HG03175 (cell line): ENCODE results near the gene DCST1.
"Not testable (repeated sequence)": the region's sequence is repeated elsewhere in the genome, so short reads cannot be mapped to it uniquely, and the experiment has no call there.

Source experiments
- ATAC-seq: cut with Tn5 transposase; IDR thresholded peaks from one replicate; pipeline ENCODE4 v1.9.1; 2021; ENCODE audit warnings: mild to moderate bottlenecking, moderate library complexity; ENCODE audit not compliant: unreplicated experiment

The DCST1 gene, protein sequence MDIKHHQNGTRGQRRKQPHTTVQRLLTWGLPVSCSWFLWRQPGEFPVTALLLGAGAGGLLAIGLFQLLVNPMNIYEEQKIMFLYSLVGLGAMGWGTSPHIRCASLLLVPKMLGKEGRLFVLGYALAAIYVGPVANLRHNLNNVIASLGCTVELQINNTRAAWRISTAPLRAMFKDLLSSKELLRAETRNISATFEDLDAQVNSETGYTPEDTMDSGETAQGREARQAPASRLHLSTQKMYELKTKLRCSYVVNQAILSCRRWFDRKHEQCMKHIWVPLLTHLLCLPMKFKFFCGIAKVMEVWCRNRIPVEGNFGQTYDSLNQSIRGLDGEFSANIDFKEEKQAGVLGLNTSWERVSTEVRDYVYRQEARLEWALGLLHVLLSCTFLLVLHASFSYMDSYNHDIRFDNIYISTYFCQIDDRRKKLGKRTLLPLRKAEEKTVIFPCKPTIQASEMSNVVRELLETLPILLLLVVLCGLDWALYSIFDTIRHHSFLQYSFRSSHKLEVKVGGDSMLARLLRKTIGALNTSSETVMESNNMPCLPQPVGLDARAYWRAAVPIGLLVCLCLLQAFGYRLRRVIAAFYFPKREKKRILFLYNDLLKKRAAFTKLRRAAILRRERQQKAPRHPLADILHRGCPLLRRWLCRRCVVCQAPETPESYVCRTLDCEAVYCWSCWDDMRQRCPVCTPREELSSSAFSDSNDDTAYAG

DNA sequence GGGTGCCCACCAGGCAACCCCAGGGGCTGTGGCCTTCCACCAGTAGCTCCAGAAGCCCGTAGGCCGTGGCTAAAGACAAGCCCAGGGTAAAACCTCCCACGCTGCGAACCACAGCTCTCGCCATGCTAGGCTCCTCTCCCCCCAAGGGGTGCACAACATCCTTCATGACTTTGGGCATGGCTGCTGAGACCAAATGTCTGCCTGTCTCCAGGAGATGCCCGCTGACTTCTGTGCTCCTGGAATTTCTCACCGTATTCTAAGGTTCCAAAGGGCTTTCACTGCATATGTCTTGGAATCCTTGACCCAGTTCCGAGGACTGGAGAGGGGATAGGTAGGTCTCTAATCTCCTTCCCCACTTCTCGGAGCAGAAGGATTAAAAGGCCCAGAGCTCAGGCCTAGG, at the start of gene DCST1, which contains the start of gene DCST2:
Gene DCST1, plus strand, starts transcription at position 301 of the 400 bp plus-strand sequence. CDS start 213 bp downstream, outside the sequence.
Gene DCST2, minus strand, starts transcription at position 258 of the 400 bp plus-strand sequence. Its CDS starts 80 bp downstream, at position 178.
- ATAC-seq = no peak

DNA sequence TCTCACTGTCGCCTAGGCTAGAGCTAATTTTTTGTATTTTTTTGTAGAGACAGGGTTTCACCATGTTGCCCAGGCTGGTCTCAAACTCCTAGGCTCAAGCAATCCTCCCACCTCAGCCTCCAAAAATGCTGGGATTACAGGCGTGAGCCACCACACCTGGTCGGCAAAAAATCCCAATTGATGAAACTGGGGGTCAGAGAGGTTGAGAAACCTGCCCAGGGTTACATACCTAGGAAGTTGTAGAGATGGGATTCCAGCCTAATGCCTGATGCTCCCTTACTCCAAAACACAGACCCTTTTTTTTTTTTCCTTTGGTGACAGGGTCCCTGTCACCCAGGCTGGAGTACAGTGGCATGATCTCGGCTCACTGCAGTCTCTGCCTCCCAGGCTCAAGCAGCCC, 46.9 kb upstream of the DCST1 start:
- ATAC-seq = not testable (repeated sequence)

DNA sequence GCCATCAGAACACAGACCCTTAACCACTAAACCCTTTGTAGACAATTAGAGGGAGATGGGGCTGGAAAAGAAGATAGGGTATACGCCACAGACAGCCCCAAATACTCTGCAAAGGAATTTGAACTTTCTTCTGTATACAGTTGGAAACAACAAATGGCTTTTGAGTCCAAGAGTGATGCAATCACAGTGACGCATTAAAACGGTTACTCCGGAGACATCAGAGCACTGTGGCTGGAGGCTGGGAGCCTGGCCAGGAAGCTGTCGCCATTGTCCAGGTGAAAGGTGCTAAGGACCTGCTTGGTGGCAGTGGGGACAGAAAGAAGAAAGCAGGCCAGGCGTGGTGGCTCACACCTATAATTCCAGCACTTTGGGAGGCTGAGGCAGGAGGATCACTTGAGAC, 46.3 kb upstream of the DCST1 start:
- ATAC-seq = no peak

DNA sequence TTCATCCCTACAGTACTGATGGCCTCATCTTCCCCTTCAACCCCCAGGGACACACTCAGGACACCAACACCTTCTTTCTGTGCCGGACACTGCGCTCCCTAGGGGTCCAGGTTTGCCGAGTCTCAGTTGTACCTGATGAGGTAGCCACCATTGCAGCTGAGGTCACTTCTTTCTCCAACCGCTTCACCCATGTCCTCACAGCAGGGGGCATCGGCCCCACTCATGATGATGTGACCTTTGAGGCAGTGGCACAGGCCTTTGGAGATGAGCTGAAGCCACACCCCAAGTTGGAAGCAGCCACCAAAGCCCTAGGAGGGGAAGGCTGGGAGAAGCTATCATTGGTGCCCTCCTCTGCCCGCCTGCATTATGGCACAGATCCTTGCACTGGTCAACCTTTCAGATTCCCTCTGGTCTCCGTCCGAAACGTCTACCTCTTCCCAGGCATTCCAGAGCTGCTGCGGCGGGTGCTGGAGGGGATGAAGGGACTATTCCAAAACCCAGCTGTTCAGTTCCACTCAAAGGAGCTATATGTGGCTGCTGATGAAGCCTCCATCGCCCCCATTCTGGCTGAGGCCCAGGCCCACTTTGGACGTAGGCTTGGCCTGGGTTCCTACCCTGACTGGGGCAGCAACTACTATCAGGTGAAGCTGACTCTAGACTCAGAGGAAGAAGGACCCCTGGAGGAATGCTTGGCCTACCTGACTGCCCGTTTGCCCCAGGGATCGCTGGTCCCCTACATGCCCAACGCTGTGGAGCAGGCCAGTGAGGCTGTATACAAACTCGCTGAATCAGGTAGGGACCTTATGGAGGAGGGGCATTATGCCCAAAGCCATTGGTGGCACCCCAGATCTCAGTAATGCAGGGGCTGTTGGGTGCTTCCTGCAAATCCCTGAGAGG, 45.3 kb upstream of the DCST1 start:
- ATAC-seq = no peak

DNA sequence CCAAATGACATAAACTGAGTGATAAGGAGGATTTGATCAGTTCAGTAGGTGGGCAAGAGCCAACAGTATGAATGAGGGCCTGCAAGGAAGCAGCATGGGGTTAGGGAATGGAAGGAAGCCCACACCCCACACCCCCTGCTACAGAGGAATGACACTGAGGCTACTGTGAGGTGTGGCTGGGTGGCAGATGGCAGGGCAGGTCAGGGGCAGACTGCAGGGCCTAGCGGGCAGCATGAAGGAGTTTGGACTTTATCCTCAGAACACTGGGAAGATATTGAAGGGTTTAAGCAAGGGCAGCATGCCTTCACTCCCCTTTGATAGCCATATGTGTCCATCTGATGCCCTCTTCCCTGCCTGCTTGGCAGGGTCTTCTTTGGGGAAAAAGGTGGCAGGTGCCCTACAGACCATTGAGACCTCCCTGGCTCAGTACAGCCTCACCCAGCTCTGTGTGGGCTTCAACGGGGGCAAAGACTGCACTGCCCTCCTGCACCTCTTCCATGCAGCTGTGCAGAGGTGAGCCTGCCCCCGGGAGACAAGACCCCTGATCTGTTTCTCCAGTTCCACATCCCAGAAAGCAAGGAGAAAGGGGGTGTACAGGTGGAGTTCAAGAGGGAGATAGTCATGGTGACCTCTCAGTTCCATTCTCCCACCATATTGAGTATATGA, 44.3 kb upstream of the DCST1 start:
- ATAC-seq = no peak

DNA sequence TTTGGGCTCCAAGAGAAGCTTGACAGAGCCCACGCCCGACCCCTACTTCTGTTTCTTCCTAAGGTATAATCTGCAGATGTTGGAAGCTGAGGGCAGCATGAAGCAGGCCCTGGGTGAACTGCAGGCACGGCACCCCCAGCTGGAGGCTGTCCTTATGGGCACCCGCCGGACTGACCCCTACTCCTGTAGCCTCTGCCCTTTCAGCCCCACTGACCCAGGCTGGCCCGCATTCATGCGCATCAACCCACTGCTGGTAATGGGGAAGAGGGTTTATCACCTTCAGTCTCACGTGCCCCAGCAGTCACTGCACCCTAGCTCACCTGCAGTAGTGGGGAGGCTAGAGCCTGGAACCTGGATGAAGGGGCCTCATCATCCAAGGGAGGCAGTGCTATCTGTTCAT, 43.3 kb upstream of the DCST1 start:
- no peak for ATAC-seq

DNA sequence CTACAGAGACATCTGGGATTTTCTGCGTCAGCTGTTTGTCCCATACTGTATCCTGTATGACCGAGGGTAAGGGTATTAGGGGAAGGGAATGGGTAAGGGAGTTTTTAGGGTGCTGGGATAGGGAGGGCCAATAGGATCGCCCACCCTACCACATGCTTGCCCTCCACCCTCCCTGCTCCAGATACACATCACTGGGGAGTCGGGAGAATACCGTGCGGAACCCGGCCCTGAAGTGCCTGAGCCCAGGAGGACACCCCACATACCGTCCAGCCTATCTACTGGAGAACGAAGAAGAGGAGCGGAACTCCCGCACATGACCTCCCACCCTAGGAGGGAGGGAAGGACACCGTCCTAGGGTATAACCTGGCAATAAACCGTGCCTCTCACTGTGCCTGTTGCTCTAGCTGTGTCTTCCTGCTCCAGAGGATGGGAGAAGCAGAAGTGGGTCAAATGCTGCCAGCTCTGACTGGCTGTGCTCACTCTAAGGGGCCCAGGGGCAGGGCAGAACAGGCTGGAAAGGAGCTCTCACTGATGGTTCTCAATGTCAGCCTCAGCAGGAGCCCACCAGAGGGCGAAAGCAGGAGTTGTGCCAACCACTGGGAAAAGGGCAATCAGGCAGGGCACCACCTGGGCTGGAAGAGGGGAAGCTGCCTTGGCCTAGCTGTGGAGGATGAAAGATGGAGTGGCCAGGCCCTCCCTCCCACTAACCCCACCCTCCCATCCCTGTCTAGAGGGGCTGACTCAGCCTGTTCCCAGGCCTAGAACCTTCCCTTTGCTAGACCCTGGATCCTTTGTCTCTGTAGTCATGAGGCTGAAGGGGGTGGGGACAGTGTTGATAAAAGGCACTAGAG, 40.7 kb upstream of the DCST1 start:
- ATAC-seq = no peak

DNA sequence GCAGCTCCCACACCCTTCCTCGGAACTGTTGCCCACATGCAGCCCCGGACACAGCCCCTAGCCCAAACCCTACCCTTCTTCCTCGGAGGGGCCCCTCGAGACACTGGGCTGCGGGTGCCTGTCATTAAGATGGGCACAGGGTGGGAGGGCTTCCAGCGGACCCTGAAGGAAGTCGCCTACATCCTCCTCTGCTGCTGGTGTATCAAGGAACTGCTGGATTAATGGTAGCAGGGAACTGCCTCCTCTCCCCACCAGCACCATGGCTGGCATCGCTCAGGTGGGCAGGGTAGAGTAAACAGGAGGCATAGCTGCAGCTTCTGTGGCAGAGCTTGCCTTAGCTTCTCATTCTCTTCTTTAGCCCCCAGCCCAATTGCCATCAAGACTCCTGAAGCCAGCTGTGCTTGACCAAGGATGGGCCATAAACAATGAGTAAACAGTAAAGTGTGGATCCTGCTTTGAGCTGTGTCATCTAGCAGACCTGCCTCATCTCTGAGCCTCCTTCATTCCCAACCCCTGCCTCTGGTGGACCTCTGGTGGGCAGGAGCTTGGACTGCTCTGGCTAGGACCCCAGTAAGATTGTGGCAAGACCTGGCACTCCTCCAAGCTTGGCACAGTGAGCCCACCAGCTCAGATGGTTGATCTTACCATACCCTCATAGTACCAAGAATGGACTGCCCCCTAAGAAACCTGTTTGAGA, 39.9 kb upstream of the DCST1 start, which contains the start of gene LENEP:
Gene LENEP, plus strand, starts transcription at position 15 of the 697 bp plus-strand sequence. Its CDS starts 22 bp downstream, at position 37.
- ATAC-seq = no peak

DNA sequence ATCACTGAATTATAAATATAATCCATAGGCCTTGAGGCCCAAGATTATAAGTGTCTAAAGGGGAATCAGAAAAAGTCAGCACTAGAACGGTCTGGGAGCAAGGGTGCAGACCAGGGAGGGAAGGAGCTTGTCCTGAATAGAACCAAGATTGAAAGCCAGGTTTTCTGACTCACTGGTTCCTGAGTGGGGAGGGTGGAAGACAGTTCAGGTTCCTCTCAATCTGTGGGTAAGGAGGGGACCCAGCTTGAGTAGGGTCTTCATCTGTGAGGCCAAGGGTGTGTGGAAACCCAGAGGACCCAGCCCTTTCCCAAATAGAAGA, 39.4 kb upstream of the DCST1 start:
- no peak for ATAC-seq

DNA sequence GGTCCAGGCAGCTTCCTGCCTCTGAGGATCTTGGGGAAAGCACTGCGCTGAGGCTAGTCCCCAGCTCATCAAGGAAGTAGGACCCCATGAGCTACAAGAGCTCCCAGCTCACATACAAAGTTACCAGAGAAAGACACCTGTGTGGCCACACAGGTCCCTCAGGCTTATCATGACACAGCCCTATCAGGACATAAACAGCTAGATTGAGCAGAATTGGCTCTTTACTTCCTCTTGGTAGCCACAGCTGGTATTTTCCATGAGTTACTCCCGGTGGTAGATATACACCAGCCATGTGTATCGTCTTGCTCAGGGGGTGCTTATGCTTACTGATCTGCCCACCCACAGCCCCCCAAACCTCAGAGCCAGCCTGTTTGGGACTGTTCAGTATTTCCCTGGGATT, 39.0 kb upstream of the DCST1 start:
- no peak for ATAC-seq

DNA sequence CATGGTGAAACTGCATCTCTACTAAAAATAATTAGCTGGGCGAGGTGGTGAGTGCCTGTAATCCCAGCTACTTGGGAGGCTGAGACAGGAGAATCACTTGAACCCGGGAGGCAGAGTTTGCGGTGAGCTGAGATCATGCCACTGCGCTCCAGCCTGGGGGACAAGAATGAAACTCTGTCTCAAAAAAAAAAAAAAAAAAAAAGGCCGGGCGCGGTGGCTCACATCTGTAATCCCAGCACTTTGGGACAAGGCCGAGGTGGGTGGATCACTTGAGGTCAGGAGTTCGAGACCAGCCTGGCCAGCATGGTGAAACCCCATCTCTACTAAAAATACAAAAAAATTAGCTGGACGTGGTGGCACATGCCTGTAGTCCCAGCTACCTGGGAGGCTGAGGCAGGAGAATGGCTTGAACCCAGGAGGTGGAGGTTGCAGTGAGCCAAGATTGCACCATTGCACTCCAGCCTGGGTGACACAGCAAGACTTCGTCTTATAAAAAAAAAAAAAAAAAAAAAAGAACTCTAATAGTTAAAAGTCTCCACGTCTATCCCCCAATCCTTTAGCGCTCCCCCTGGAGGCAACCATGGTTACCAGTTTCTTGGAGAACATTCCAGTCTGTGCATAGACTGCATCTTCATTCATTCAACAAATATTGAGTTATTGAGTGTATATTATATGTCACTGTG, 38.2 kb upstream of the DCST1 start:
- not testable (repeated sequence) for ATAC-seq

DNA sequence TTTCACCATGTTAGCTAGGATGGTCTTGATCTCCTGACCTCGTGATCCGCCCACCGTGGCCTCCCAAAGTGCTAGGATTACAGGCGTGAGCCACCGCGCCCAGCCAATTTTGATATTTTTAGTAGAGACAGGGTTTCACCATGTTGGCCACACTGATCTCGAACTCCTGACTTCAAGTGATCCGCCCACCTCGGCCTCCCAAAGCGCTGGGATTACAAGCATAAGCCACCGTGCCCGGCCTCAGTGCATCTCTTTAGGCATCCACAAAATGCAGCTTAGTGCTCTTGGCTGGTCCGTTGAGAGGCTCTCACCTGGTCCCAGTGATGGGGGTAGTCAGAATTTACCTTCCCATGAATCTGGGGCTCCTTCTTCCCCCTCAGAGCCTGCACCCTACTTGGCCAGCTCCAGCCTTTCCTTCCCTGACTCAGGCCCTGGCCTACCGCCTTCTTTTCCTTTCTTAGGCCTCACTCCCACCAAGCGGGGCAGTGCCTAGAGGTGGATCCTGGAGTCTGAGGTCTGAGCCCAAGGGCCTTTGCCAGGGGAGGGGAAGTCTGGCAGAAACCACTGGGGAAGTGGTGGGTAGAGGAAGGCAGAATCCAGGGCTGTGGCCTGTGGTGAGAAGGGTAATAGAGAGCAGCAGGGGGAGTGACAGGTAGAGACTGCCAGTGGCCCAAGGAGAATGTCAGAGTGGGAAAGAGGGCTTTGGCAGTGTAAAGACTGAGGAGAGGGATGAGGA, 36.5 kb upstream of the DCST1 start:
- ATAC-seq = no peak

DNA sequence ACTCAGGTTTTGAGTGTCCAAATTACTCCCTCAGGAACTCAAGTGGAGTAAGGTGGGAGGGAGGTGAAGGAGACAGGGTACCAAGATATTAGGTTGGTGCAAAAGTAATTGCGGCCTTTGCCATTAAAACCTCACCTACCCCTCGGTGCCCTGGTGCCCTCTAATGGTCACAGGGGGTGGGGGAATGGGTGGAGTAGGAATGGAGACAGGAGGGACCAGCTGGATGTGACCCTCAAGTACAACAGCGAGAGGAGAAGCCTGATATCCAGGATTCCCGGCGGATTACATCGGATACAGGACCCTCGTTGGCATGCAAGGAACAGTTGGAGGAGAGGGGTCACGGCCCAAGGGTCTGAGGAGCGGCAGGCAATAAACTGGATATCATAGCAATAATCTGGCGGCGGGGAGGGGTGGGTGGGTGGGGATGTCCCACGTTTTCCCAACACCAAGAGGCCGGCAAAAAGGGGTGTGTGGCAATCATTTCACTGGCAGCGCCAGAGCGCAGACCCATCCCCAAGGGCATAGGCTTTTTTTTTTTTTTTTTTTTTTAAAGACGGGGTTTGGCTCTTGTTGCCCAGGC, 35.3 kb upstream of the DCST1 start:
- no peak for ATAC-seq

DNA sequence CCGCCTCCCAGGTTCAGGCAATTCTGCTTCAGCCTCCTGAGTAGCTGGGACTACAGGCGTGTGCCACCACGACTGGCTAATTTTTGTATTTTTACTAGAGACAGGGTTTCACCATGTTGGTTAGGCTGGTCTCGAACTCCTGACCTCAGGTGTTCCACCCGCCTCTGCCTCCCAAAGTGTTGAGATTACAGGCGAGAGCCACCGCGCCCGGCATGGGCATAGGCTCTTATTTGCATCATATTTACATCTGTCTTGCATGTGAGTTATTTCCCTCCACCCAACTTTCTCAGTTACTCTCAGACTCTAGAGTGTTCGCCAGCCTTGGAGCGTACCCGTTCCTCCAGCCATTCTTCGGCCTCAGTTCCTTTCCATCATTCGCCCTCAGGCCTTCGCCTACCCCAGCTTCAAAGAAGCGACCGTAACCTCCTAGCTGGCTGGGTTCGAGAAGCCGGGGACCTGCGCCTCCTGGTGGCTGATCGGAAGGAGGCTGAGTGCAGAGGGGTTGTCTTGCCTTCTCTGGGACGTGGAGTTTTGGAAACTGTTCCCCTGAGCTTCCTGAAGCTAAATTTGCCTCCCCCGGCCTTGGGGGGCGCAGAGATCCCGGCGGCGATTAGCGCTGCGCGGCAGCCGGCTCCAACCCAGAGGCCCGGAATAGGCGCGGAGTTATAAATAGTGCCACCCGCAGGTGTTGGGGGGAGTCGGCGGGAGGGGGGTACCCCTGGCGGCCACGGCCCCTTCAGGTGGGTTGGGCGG, 34.6 kb upstream of the DCST1 start:
- ATAC-seq = no peak

DNA sequence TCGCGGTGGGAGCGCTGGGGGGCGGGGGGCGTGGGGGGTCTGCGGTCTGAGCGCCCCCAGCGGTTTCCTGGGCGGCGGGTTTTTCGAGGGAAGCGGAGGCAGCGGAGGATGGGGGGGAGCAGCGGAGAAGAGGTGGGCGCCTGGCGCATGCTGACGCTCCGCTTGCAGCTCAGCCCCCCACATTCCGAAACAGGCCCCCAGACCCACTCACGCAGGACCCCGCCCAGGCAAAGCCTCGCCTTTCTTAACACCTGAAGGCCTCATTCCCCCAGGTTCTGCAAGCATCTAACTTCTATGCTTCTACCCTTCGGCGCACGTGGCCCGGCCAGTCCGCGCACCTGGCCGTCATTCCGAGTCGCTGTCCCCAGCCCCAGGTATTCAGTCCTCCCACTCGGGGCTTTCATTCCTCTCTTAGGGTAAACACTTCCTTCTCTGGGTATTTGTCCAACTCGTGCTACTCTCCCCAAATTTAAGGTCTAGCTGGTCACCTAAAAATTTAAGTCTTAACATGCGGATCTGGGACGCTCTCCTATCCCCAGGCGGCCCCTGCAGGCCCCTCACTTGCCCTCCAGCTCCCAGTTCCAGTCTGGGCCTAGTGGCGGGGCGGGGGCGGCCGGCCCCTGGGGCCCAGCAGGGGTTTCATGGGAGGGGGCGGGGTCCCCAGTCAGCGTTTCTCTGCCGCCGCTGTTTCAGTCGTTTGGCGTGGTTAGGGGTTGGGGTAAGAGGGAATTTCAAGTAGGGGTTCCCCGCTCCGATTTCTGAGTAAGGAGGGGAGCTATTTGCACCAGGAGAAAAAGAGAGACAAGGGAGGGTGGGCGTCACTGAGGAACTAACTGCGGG, 33.8 kb upstream of the DCST1 start:
- ATAC-seq = no peak

DNA sequence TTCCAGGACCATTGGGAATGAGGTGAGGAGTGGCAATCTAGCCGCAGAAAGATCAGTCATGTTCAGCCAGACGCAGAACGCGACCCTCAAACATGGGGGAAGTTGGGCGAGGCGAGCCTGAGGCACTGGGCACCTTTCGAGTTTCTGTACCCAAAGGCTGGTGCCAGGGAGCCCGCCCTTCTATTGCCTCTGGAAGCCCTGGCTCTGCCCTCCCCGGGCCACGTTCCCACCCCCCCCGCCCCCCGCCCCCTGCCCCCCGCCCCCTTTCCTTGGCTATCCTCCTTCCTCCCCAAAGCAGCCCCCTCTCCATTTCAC, 33.3 kb upstream of the DCST1 start:
- ATAC-seq = no peak
